SU-DHL-6 (cell line): ENCODE measurements around the gene PACS1.

Source experiments
- H2AFZ ChIP-seq: fragments of 200-600 bp; sonication (generic); 2 replicates; pipeline ENCODE4 v1.6.1; 2014; ENCODE audit warnings: low read depth, mild to moderate bottlenecking, moderate library complexity, mixed read lengths, antibody characterized with exemption, low read length; ENCODE audit not compliant: severe bottlenecking
- H3F3A ChIP-seq: fragments of 200-600 bp; shearing (Covaris generic); 2 replicates; pipeline ENCODE4 v1.6.0; 2016; ENCODE audit warnings: antibody characterized with exemption, mild to moderate bottlenecking; ENCODE audit not compliant: insufficient read depth
- H3K27ac ChIP-seq: fragments of 200-600 bp; sonication (generic); 2 replicates; pipeline ENCODE4 v1.5.1; 2016; ENCODE audit warnings: low read depth, mild to moderate bottlenecking, low read length, moderate library complexity, mixed read lengths
- H3K27me3 ChIP-seq: fragments of 200-600 bp; sonication (generic), shearing (Covaris generic); 2 replicates; pipeline ENCODE4 v1.6.0; 2014; ENCODE audit warnings: mild to moderate bottlenecking, low read length
- H3K36me3 ChIP-seq: fragments of 200-600 bp; sonication (generic); 2 replicates; pipeline ENCODE4 v1.6.1; 2014; ENCODE audit warnings: mild to moderate bottlenecking, low read length, mixed read lengths
- H3K4me2 ChIP-seq: fragments of 300-600, 200-600 bp; shearing (Covaris generic), sonication (generic); 2 replicates; pipeline ENCODE4 v1.6.0; 2014; ENCODE audit warnings: low read length, low read depth, mild to moderate bottlenecking; ENCODE audit not compliant: poor library complexity, severe bottlenecking
- H3K4me3 ChIP-seq: fragments of 200-600 bp; sonication (generic); 2 replicates; pipeline ENCODE4 v1.5.1; 2014; ENCODE audit warnings: antibody characterized with exemption, low read length, mild to moderate bottlenecking, mixed read lengths; ENCODE audit not compliant: insufficient read depth, poor library complexity, severe bottlenecking
- H3K79me2 ChIP-seq: fragments of 200-600 bp; sonication (generic); 2 replicates; pipeline ENCODE4 v1.6.1; 2014; ENCODE audit warnings: mild to moderate bottlenecking, low read length, moderate library complexity; ENCODE audit not compliant: insufficient read depth
- H3K9ac ChIP-seq: fragments of 200-600 bp; sonication (generic); 2 replicates; pipeline ENCODE4 v1.7.0; 2014; ENCODE audit warnings: mild to moderate bottlenecking, low read length
- H3K9me2 ChIP-seq: fragments of 200-600 bp; sonication (generic); replicated peaks from 2 replicates; pipeline ENCODE4 v1.6.1; 2014; ENCODE audit warnings: low read length; ENCODE audit not compliant: insufficient read depth
- H3K9me3 ChIP-seq: fragments of 200-600 bp; sonication (generic); 2 replicates; pipeline ENCODE4 v1.6.1; 2014; ENCODE audit warnings: low read length, mixed read lengths; ENCODE audit not compliant: insufficient read depth
- H4K20me1 ChIP-seq: fragments of 200-600 bp; sonication (generic); 2 replicates; pipeline ENCODE4 v1.6.1; 2014; ENCODE audit warnings: low read depth, mild to moderate bottlenecking, antibody characterized with exemption, low read length, moderate library complexity, mixed read lengths
- EZH2phosphoT487 ChIP-seq: fragments of 200-600 bp; sonication (generic), shearing (Covaris generic); conservative IDR thresholded peaks from 2 replicates; pipeline ENCODE4 v1.6.1; 2018; ENCODE audit warnings: mild to moderate bottlenecking, antibody characterized with exemption, low read length, moderate library complexity, mixed read lengths
- TF ChIP-seq, protein P1 (sequence below): fragments of 200-600 bp; sonication (generic); IDR thresholded peaks from one replicate; pipeline ENCODE4 v1.5.1; 2017; ENCODE audit warnings: antibody characterized with exemption, mild to moderate bottlenecking, low read length, moderate library complexity; ENCODE audit not compliant: insufficient read depth, poor library complexity, severe bottlenecking

The PACS1 gene

GRCh38 chr11:66277471-66278362 lies 207.6 kb downstream of the PACS1 start, which contains the start of gene CNIH2:
Gene CNIH2 (plus strand): TSS chr11:66278175. CDS start chr11:66278457, 282 bp downstream.
- Histone ChIP-seq H3K4me3 (no peak within 1 kb of the TSS), H4K20me1 (no peaks in the 10 kb centered on the region; the same call in 1 of the 2 replicates), H3K9ac (peak within 1 kb of the TSS; percentile 39; the same call in 1 of the 2 replicates), H3K79me2 (no peaks in the 10 kb centered on the region), H3K4me2 (peak within 1 kb of the TSS; percentile 57), H3K36me3 (0 out of 2 replicates have a peak, but pooled peaks cover 5% of the 10 kb centered on the region), H3F3A (peaks cover 5% of the 10 kb centered on the region; the same call in 1 of the 2 replicates), H3K27me3 (no peaks in the 10 kb centered on the region), H2AFZ (no peak within 1 kb of the TSS), H3K9me3 (no peaks in the 10 kb centered on the region), H3K9me2 (no peaks in the 10 kb centered on the region), H3K27ac (no peak within 1 kb of the TSS)
- TF ChIP-seq, protein P1, sequence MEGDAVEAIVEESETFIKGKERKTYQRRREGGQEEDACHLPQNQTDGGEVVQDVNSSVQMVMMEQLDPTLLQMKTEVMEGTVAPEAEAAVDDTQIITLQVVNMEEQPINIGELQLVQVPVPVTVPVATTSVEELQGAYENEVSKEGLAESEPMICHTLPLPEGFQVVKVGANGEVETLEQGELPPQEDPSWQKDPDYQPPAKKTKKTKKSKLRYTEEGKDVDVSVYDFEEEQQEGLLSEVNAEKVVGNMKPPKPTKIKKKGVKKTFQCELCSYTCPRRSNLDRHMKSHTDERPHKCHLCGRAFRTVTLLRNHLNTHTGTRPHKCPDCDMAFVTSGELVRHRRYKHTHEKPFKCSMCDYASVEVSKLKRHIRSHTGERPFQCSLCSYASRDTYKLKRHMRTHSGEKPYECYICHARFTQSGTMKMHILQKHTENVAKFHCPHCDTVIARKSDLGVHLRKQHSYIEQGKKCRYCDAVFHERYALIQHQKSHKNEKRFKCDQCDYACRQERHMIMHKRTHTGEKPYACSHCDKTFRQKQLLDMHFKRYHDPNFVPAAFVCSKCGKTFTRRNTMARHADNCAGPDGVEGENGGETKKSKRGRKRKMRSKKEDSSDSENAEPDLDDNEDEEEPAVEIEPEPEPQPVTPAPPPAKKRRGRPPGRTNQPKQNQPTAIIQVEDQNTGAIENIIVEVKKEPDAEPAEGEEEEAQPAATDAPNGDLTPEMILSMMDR = no peak
- TF ChIP-seq EZH2phosphoT487 = no peak

DNA sequence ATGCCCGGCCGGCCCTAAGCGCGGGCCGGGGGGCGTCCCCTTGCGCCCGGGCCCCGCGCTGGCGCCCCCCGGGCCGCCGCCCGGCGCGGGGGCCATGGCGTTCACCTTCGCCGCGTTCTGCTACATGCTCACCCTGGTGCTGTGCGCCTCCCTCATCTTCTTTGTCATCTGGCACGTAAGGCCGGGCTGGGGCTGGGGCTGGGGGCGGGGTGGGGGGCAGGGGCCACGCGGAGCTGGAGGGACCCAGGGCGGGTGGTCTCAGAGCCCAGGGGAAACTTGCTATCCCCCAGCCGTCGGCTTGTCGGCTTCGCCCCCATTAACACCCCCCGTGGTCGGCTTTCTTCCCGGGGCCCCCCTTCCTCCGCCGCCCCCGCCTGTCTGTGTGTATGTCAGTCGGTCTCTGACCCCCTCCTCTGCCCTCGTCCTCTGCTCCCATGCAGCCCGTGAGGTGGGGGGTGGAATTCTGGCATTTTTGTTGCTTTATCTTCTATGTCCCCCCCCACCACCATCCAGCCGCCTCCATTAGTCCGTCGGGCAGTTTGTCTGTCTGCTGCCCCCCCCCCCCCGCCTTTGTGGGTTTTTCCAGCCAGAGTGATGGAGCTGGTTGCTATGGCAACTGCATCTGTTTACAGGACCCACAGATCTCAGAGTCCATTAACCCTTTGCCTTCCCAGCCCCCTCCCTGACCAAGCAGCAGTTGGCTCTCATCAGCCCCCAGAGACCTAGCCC lies 208.5 kb downstream of the PACS1 start:
- no peak overlapping the region for H3K9ac ChIP-seq

DNA sequence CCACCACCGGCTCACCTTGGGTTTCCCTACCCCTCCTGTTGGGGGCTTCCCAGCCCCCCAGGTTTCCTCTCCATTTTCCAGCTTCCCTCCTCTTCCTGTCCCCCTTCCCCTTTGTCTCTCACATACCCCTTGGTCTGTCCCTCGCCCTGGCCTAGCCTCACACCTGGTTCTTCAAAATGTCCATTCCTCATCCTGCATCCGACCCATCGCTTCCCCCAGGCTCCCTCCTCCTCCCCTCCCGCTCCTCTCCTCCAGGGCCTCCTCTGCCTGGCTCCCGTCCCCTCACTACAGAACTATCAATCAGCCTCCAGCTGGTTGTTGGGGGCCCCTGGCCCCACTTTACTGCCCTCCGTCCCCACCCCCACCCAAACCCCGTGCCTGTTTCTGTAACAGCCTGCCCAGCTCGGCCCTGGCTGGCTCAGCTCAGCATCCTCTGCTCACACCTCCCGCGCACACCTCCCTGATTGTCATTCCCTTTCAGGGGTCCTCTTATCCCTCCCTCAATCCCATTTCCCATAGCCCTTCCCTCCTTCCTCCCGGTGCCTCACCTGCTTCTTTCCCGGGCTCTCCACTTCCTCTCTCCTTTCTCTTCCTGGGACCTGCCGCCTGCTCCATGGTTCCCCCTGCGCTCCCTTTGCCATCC lies 209.1 kb downstream of the PACS1 start:
- Histone ChIP-seq H3K4me2 (no peak overlapping the region), H3K27ac (no peak overlapping the region), H3K4me3 (no peak overlapping the region), H3K9me2 (no peaks in the 10 kb centered on the region), H3K27me3 (no peaks in the 10 kb centered on the region), H3K36me3 (0 out of 2 replicates have a peak, but pooled peaks cover 2% of the 10 kb centered on the region), H3K9me3 (no peaks in the 10 kb centered on the region), H3K9ac (no peak overlapping the region), H3F3A (peaks cover 5% of the 10 kb centered on the region; the same call in 1 of the 2 replicates), H4K20me1 (no peaks in the 10 kb centered on the region; the same call in 1 of the 2 replicates), H3K79me2 (no peaks in the 10 kb centered on the region), H2AFZ (no peak overlapping the region)
- TF ChIP-seq EZH2phosphoT487 = no peak
- TF ChIP-seq, protein P1 = no peak

More for the DNA sequence above, 208.5 kb downstream of the PACS1 start:
- Histone ChIP-seq H3K4me2 (peak overlapping the region; percentile 29), H3K27me3 (no peaks in the 10 kb centered on the region), H2AFZ (no peak overlapping the region), H3K79me2 (no peaks in the 10 kb centered on the region), H3K4me3 (no peak overlapping the region), H3K27ac (no peak overlapping the region), H3K36me3 (0 out of 2 replicates have a peak, but pooled peaks cover 5% of the 10 kb centered on the region), H4K20me1 (no peaks in the 10 kb centered on the region; the same call in 1 of the 2 replicates), H3K9me2 (no peaks in the 10 kb centered on the region), H3F3A (peaks cover 5% of the 10 kb centered on the region; the same call in 1 of the 2 replicates), H3K9me3 (no peaks in the 10 kb centered on the region)
- TF ChIP-seq, protein P1 = no peak
